ENCODE measurements around the gene TBX2. TPM values are rescaled to one million over a fixed set of nuclear protein-coding genes. Genes with fewer than 3 reads are reported as not detected.

TBX2 gene
- total RNA-seq, 4 donors from 2014 or later = 2.3 to 31.4 (median 8.2) TPM

GRCh38 chr17:61368049-61368831 is 31.4 kb upstream of the TBX2 start:
- no peak for DNase-seq
- no peak overlapping the region for H3K27ac ChIP-seq
- H3K36me3 ChIP-seq = no peaks in the 10 kb centered on the region
- no peak overlapping the region for H3K4me3 ChIP-seq
- H3K4me1 ChIP-seq = no peaks in the 10 kb centered on the region
- TF ChIP-seq, protein P1, sequence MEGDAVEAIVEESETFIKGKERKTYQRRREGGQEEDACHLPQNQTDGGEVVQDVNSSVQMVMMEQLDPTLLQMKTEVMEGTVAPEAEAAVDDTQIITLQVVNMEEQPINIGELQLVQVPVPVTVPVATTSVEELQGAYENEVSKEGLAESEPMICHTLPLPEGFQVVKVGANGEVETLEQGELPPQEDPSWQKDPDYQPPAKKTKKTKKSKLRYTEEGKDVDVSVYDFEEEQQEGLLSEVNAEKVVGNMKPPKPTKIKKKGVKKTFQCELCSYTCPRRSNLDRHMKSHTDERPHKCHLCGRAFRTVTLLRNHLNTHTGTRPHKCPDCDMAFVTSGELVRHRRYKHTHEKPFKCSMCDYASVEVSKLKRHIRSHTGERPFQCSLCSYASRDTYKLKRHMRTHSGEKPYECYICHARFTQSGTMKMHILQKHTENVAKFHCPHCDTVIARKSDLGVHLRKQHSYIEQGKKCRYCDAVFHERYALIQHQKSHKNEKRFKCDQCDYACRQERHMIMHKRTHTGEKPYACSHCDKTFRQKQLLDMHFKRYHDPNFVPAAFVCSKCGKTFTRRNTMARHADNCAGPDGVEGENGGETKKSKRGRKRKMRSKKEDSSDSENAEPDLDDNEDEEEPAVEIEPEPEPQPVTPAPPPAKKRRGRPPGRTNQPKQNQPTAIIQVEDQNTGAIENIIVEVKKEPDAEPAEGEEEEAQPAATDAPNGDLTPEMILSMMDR (IDR thresholded peaks at IDR 0.05) = no peak
- TF ChIP-seq POLR2A (IDR thresholded peaks at IDR 0.05) = no peak
- H3K27me3 ChIP-seq = no peaks in the 10 kb centered on the region
- no peaks in the 10 kb centered on the region for H3K9me3 ChIP-seq

GRCh38 chr17:61368832-61369450 is 30.7 kb upstream of the TBX2 start:
- Histone ChIP-seq H3K27ac (no peak overlapping the region), H3K27me3 (no peaks in the 10 kb centered on the region), H3K4me3 (no peak overlapping the region), H3K4me1 (no peaks in the 10 kb centered on the region), H3K36me3 (no peaks in the 10 kb centered on the region), H3K9me3 (no peaks in the 10 kb centered on the region)
- no peak for TF ChIP-seq POLR2A (IDR thresholded peaks at IDR 0.05)
- TF ChIP-seq, protein P1 (IDR thresholded peaks at IDR 0.05) = no peak
- no peak for DNase-seq

- Histone ChIP-seq H3K27me3 (no peaks in the 10 kb centered on the region), H3K36me3 (no peaks in the 10 kb centered on the region), H3K27ac (no peak overlapping the region), H3K4me3 (no peak overlapping the region), H3K4me1 (no peaks in the 10 kb centered on the region), H3K9me3 (no peaks in the 10 kb centered on the region)
- no peak for DNase-seq
- TF ChIP-seq, protein P1 (IDR thresholded peaks at IDR 0.05) = no peak
- TF ChIP-seq POLR2A (IDR thresholded peaks at IDR 0.05) = no peak
Measured at GRCh38 chr17:61369751-61370150, 29.9 kb upstream of the TBX2 start.

DNA sequence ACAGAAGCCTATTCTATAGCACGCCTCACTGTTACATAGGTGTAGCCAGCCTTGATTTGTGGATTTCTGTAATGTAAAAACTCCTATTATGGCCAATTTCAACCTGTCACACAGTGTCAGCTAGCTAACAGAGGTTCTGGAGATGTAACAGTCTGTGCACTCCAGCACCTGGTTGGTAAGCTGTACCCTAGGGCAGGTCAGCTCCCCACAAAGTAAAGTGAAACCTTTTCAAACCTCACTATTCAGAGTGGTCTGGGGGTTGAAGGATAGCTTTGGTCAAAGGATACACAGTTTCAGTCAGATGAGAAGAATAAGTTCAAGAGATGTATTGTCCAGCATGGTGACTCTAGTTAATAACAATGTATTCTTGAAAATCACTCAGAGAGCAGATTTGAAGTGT is 28.5 kb upstream of the TBX2 start:
- Histone ChIP-seq H3K27ac (no peak overlapping the region), H3K36me3 (no peaks in the 10 kb centered on the region), H3K4me3 (no peak overlapping the region), H3K9me3 (no peaks in the 10 kb centered on the region), H3K4me1 (no peaks in the 10 kb centered on the region), H3K27me3 (no peaks in the 10 kb centered on the region)
- DNase-seq = no peak
- TF ChIP-seq, protein P1 (IDR thresholded peaks at IDR 0.05) = no peak
- no peak for TF ChIP-seq POLR2A (IDR thresholded peaks at IDR 0.05)

GRCh38 chr17:61371606-61372005 is 28.0 kb upstream of the TBX2 start:
- TF ChIP-seq, protein P1 (IDR thresholded peaks at IDR 0.05) = no peak
- TF ChIP-seq POLR2A (IDR thresholded peaks at IDR 0.05) = no peak
- Histone ChIP-seq H3K27me3 (no peaks in the 10 kb centered on the region), H3K9me3 (no peaks in the 10 kb centered on the region), H3K36me3 (no peaks in the 10 kb centered on the region), H3K4me3 (no peak overlapping the region), H3K27ac (no peak overlapping the region), H3K4me1 (no peaks in the 10 kb centered on the region)
- no peak for DNase-seq
